GM12874 (cell line): ENCODE measurements around the gene NFYA.
A peak's percentile ranks its signal among the peaks of the same experiment; 100 is the strongest.

ENCODE experiments used
- CTCF ChIP-seq: IDR thresholded peaks from 2 replicates; pipeline ENCODE4 v1.5.1; 2011; ENCODE audit warnings: low read depth, mild to moderate bottlenecking, control low read depth, low read length, moderate library complexity; ENCODE audit not compliant: insufficient read depth

The NFYA gene

GRCh38 chr6:41083072-41083471 is 10.3 kb downstream of the NFYA start:
- no peak for TF ChIP-seq CTCF

- TF ChIP-seq CTCF, result no peak
Measured at GRCh38 chr6:41085182-41085581, 12.4 kb downstream of the NFYA start.

GRCh38 chr6:41088451-41088850 is 15.7 kb downstream of the NFYA start:
- TF ChIP-seq CTCF, result no peak

- no peak for TF ChIP-seq CTCF
Measured at GRCh38 chr6:41090841-41091761, 18.3 kb downstream of the NFYA start.

GRCh38 chr6:41092421-41093140 is 19.8 kb downstream of the NFYA start:
- peak; percentile 15; the same call in 1 of the 2 replicates for TF ChIP-seq CTCF

GRCh38 chr6:41093729-41094128 is 21.0 kb downstream of the NFYA start:
- no peak for TF ChIP-seq CTCF

GRCh38 chr6:41097467-41098090 is 24.8 kb downstream of the NFYA start:
- TF ChIP-seq CTCF, result no peak
